KOPT-K1 (cell line): Measurements from ENCODE around the gene MBOAT2.
"Not testable (repeated sequence)": the region's sequence is repeated elsewhere in the genome, so short reads cannot be mapped to it uniquely, and the experiment has no call there.

Experiments
- H3K27ac ChIP-seq: fragments of 200-600 bp; sonication (generic); 2 replicates; pipeline ENCODE4 v1.5.1; 2016; ENCODE audit warnings: antibody characterized with exemption, mild to moderate bottlenecking, low read depth, low read length; ENCODE audit not compliant: poor library complexity, severe bottlenecking
- H3K36me3 ChIP-seq: fragments of 200-600 bp; sonication (generic); 2 replicates; pipeline ENCODE4 v1.5.1; 2017; ENCODE audit warnings: antibody characterized with exemption, mild to moderate bottlenecking, low read length, moderate library complexity; ENCODE audit not compliant: insufficient read depth
- H3K9me3 ChIP-seq: fragments of 200-600 bp; sonication (generic); 2 replicates; pipeline ENCODE4 v1.5.1; 2017; ENCODE audit warnings: antibody characterized with exemption, low read length, mild to moderate bottlenecking; ENCODE audit not compliant: insufficient read depth, poor library complexity, severe bottlenecking

MBOAT2 gene

DNA sequence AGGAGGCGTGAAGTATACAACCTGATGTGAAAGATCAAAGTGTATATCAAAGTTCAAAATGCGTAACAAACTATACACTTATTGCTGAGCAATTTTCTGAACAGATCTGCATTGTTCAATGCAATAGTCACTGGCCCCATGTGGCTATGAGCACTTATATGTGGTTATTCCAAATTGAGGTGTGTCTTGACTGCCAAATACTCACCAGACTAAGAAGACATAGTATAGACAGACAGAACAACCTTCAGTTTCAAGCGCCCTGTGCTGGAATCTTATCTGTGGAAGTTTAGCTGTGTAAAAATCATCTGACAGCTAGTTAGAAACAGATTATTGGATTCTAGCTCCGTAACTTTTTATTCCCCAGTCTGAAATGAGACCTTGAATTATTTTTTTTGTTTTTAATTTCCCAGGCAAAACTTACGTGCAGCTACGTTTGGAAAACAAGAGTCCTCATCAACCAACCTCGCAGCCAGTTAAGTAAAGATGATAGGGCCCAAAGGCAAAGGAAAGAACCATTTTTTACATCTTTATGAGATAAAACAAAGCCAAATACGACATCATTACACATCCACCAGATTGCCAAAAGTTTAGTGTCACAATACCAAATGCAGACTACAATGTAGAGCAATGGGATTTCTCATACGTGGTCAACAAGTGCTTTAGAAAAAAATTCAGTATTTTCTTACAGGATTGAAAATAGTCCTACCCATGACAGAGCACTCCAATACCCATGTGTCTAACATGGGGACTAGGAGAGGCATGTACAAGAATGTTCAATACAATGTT lies 37.2 kb downstream of the MBOAT2 start:
- Histone ChIP-seq H3K9me3 (peaks cover 4% of the 10 kb centered on the region), H3K27ac (no peak overlapping the region), H3K36me3 (no peaks in the 10 kb centered on the region)

DNA sequence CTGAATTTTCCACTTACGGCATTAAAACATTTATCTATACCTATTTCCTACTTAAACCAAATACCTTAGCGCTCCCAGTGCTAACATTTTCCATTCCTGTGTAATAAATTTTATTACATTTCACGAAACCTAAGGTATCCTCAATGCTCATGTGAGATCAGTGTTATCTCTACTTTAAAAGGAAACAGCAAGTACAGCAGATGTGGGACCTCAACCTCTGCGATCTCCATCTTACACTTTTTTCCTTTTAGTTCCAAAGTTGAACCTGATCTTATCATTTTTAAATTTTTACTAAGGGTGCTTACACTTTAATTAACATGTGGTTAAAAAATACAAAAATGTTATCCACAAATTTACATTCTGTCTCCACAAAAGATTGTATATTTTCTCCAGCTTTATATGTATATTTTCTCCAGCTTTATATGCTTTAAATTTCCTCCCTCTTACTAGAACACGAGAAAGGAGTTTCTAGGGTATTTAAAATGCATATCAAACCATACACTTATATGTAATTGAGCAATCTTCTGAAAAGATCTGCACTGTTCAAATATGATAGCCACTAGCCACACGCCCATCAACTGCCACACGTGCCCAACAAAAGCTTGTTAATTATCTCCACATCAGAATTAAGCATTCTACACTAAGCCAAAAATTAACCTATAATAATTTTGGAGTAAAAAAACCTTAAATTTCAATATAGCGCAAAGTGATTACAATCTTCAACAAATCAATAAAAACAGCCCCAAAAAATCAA lies 38.1 kb downstream of the MBOAT2 start:
- Histone ChIP-seq H3K27ac (no peak overlapping the region), H3K36me3 (no peaks in the 10 kb centered on the region), H3K9me3 (peaks cover 4% of the 10 kb centered on the region)

DNA sequence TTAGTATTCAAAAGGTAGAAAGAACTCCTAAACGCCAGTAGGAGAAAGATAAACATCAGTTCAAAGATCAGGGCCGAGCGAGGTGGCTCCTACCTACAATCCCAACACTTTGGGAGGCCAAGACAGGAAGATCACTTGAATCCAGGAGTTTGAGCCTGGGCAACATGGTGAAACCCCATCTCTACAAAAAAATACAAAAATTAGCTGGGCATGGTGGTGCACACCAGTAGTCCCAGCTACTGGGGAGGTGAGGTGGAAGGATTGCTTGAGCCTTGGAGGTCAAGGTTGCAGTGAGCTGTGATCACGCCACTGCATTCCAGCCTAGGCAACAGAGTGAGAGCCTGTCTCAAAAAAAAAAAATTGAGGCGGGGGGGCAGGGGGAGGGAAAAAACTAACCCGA lies 40.6 kb downstream of the MBOAT2 start:
- Histone ChIP-seq H3K9me3 (peaks cover 4% of the 10 kb centered on the region), H3K27ac (no peak overlapping the region), H3K36me3 (no peaks in the 10 kb centered on the region)

DNA sequence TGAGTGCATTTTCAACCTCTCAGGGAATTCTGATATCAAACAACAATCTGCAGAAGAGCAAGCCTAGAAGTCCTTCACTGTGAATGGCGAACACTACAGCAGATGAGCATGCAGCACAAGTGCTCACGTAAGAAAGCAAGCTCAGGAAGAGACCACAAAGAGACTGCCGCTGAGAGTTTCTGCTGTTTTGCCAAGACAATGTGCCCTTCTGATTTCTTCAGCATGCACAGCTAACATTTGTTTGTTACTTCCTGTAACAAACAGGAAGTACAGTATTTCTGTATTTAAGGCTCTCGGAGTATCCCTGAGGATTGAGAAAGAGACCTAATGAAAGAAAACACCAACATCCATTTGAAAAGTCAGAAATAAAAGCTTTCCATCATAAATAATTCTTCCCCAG lies 45.9 kb downstream of the MBOAT2 start:
- Histone ChIP-seq H3K27ac (no peak overlapping the region), H3K9me3 (peaks cover 28% of the 10 kb centered on the region), H3K36me3 (peaks cover 21% of the 10 kb centered on the region)

DNA sequence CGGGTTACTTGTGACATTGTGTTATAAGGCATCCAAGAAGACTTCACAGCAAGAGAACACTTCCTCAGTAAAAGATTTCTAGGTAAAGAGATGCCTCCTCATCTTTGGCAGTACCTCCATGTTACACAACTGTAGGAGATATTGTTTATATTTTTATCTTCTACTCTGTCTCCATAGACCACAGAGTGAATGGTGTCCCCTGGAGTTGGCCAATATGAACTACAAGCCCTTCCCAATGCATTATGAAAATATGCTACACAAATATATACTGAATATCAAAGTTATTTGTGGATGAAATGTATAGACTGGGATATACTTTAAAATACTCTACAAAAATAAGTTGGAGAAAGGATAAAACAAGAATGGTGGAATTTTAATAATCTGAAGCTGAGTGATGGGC lies 46.7 kb downstream of the MBOAT2 start:
- peaks cover 36% of the 10 kb centered on the region for H3K9me3 ChIP-seq
- no peak overlapping the region for H3K27ac ChIP-seq
- peaks cover 21% of the 10 kb centered on the region for H3K36me3 ChIP-seq

DNA sequence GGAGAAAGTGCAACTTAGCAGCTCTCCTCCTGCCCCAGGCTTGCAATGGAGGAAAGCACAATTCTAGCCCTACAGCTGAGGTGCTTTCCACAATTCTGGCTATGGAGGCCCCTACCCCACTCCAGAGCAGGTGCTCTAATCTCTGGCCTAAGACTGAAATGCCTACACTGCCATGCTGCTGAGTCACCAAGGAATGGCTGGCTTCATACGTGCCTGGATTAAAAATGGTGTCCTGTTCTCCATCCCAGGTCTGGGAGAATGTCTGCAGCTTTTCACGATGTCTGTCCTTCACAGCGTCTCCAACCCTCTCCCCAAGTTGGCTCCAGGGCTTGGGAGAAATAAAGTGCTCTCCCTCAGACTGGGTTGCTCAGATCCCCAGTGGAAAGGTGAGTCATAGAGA lies 48.5 kb downstream of the MBOAT2 start:
- Histone ChIP-seq H3K36me3 (peaks cover 21% of the 10 kb centered on the region), H3K27ac (no peak overlapping the region), H3K9me3 (peaks cover 54% of the 10 kb centered on the region)

DNA sequence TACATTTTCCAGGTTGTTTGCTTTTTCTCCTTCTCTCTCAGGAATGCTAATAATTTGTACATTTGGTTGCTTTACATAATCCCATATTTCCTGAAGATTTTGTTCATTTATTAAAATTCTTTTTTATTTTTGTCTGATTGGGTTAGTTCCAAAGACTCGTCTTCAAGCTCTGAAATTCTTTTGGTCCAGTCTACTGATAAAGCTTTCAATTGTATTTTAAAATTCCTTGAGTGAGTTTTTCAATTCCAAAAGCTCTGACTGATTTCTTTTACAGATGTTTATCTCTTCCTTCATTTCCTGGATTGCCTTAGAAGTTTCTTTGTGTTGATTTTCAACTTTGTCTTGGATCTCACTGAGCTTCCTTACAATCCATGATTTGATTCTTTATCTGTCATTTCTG lies 50.0 kb downstream of the MBOAT2 start:
- H3K9me3 ChIP-seq = peaks cover 56% of the 10 kb centered on the region
- H3K36me3 ChIP-seq = peaks cover 21% of the 10 kb centered on the region
- H3K27ac ChIP-seq = no peak overlapping the region

DNA sequence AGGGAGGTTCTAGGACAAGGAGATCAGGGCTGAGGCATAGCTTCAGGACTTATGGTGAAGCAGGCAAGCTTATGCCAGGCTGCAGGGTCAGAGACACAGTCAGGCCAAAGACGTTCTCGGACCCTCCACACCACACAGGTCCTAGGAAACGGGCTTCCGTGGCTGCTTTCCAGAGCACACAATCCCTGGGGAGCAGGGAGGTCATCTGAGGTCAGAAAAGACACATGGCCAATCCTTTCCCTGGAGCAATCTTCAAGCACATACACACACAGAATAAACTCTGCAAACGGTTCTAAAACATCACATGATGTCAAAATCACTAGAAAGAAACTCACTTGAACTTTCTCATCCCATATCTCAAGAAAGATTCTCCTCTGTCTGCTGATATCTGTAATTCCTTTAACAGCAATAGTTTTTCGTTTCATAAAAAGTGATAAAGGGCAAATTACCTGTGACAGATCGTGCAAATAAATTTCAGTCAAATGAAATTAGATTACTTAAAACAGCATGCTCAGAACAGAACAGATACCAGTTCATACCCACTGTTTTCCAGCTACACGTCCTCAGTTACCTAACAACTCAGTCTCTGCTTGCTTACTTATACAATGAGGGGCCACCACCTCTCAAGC lies 63.9 kb downstream of the MBOAT2 start:
- Histone ChIP-seq H3K9me3 (no peaks in the 10 kb centered on the region), H3K27ac (no peak overlapping the region), H3K36me3 (peaks cover 45% of the 10 kb centered on the region)

DNA sequence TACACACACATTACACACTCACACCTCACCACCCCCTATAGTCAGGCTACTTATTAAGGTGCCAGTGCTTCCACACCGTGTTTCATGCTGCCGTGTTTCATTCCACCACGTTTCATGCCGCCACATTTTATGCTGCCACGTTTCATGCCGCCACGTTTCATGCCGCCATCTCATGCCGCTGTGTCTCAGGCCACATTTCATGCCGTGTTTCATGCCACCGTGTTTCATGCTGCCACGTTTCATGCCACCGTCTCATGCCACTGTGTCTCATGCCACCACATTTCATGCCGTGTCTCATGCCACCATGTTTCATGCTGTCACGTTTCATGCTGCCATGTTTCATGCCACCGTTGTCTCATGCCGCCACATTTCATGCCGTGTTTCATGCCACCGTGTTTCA lies 65.1 kb downstream of the MBOAT2 start:
- Histone ChIP-seq H3K36me3 (peaks cover 57% of the 10 kb centered on the region), H3K9me3 (no peaks in the 10 kb centered on the region), H3K27ac (no peak overlapping the region)

DNA sequence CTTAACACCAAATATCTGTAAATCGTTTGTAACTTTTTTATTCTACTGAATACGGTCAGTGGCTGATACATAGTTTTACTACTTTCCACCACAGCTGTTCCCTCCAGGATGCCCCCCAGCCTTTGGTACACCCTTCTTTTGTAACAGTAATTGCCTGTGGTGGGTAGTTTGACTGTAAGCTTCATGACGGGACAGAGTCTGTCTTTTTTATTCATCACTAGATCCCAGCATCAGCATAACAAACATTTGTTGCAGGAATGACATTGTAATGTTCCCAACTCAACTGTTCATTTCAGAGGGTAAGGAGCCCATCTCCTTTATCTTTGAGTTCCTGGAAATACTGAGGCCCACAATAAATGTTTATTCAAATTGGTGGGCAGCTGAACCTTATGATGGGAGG lies 67.5 kb downstream of the MBOAT2 start:
- Histone ChIP-seq H3K36me3 (peaks cover 52% of the 10 kb centered on the region), H3K9me3 (no peaks in the 10 kb centered on the region), H3K27ac (no peak overlapping the region)

DNA sequence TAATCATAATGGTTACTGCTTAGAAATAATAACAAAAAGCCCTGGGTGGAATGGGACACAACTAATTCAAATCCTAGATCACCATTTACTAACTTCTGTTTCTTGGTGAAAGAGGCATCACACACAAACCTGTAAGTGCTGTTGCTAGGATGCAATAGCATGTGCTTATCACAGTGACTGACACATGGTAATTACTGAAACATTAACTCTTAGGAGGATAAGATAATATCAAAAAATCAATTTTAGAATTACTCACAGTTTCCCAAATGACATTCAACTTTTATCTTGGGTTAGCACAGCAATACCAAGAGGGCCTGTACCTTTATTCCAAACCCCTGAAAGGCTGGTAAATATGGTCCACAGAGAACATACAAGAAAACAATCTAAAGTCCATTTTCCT lies 69.1 kb downstream of the MBOAT2 start:
- H3K27ac ChIP-seq = no peak overlapping the region
- no peaks in the 10 kb centered on the region for H3K9me3 ChIP-seq
- H3K36me3 ChIP-seq = peaks cover 46% of the 10 kb centered on the region

DNA sequence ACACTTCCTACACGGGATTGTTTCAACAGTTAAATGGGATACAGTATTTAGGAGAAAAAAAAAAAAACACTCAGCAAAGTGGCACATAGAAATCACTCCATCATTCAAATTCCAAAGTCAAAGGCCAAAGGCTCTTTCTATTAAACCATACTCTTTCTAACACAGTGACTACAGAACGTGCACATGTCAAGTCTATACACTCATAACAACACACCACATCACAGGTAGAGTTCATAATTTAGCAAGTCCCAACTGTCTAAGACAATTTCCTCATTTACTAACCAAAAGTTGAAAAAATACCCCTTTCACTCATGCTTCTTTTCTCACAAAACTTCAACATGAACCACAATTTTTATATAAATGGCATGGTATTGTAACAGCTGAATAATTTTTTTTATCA lies 70.8 kb downstream of the MBOAT2 start:
- Histone ChIP-seq H3K36me3 (peaks cover 30% of the 10 kb centered on the region), H3K27ac (no peak overlapping the region), H3K9me3 (no peaks in the 10 kb centered on the region)

DNA sequence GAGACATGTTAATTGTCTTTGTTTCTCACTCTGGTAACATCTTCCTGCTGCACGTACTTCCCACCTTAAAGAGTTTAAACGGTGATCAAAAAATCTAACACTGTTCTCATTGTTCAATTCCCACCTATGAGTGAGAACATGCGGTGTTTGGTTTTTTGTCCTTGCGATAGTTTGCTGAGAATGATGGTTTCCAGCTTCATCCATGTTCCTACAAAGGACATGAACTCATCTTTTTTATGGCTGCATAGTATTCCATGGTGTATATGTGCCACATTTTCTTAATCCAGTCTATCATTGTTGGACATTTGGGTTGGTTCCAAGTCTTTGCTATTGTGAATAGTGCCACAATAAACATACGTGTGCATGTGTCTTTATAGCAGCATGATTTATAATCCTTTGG lies 73.3 kb downstream of the MBOAT2 start:
- not testable (repeated sequence) for H3K27ac ChIP-seq, H3K9me3 ChIP-seq
- H3K36me3 ChIP-seq = peaks cover 26% of the 10 kb centered on the region

DNA sequence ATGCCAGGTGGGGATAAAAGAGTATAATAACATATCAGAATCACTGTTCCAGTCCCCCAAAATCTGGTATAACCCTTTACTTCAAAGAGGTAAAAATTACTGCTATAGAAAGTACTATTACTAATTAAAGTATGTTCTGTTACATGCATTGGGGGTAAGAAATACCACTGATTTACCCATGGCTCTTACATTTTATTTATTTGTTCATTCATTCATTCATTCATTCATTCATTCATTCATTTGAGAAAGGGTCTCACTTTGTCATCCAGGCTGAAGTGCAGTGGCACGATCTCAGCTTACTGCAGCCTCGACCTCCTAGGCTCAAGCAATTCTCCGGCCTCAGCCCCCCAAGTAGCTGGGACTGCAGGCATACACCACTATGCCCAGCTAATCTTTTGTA lies 74.4 kb downstream of the MBOAT2 start:
- no peaks in the 10 kb centered on the region for H3K9me3 ChIP-seq

More for the DNA sequence above, 74.4 kb downstream of the MBOAT2 start:
- H3K36me3 ChIP-seq = peaks cover 15% of the 10 kb centered on the region
- H3K27ac ChIP-seq = no peak overlapping the region
